GM21528 (cell line): ENCODE measurements around the gene GFOD1.
"Not testable (repeated sequence)": the region's sequence is repeated elsewhere in the genome, so short reads cannot be mapped to it uniquely, and the experiment has no call there.

Experiments
- ATAC-seq: cut with Tn5 transposase; IDR thresholded peaks from one replicate; pipeline ENCODE4 v1.9.1; 2021; ENCODE audit warnings: mild to moderate bottlenecking, moderate library complexity; ENCODE audit not compliant: unreplicated experiment, low FRiP score

The GFOD1 gene

GRCh38 chr6:13512900-13513299 is 25.5 kb upstream of the GFOD1 start:
- no peak for ATAC-seq

- no peak for ATAC-seq
These were observed 24.7 kb upstream of the GFOD1 start for GRCh38 chr6:13511913-13512717.

GRCh38 chr6:13511141-13511571 is 23.8 kb upstream of the GFOD1 start:
- ATAC-seq, result not testable (repeated sequence)

GRCh38 chr6:13510433-13510832 is 23.0 kb upstream of the GFOD1 start:
- not testable (repeated sequence) for ATAC-seq

GRCh38 chr6:13508711-13509705 is 21.6 kb upstream of the GFOD1 start:
- no peak for ATAC-seq

GRCh38 chr6:13507306-13507860 is 20.0 kb upstream of the GFOD1 start:
- no peak for ATAC-seq

GRCh38 chr6:13505345-13505734 is 17.9 kb upstream of the GFOD1 start:
- no peak for ATAC-seq

GRCh38 chr6:13504611-13505344 is 17.4 kb upstream of the GFOD1 start:
- no peak for ATAC-seq

GRCh38 chr6:13500915-13501314 is 13.5 kb upstream of the GFOD1 start:
- ATAC-seq, result no peak

GRCh38 chr6:13500264-13500663 is 12.9 kb upstream of the GFOD1 start:
- no peak for ATAC-seq

GRCh38 chr6:13496513-13497190 is 9.3 kb upstream of the GFOD1 start:
- ATAC-seq, result no peak

GRCh38 chr6:13495818-13496217 is 8.4 kb upstream of the GFOD1 start:
- no peak for ATAC-seq

- no peak for ATAC-seq
These were observed 7.8 kb upstream of the GFOD1 start for GRCh38 chr6:13495112-13495776.

GRCh38 chr6:13494137-13494536 is 6.7 kb upstream of the GFOD1 start:
- ATAC-seq, result no peak

- ATAC-seq, result no peak
These were observed 5.7 kb upstream of the GFOD1 start for GRCh38 chr6:13493147-13493546.

- no peak for ATAC-seq
These were observed 5.0 kb upstream of the GFOD1 start for GRCh38 chr6:13492357-13492756.

GRCh38 chr6:13491538-13491937 is 4.1 kb upstream of the GFOD1 start:
- no peak for ATAC-seq

GRCh38 chr6:13490402-13490801 is 3.0 kb upstream of the GFOD1 start:
- no peak for ATAC-seq

GRCh38 chr6:13488896-13489237 is 1.5 kb upstream of the GFOD1 start:
- no peak for ATAC-seq
